WI38 (cell line): ENCODE results near the gene AGAP1.

Experiments used
- H3K4me3 ChIP-seq: 2 replicates; pipeline ENCODE4 v1.5.1; 2011; ENCODE audit warnings: low read depth, mild to moderate bottlenecking, control low read depth, low read length
- TF ChIP-seq, protein P1 (sequence below): IDR thresholded peaks from 2 replicates; pipeline ENCODE4 v1.5.1; 2012; ENCODE audit warnings: low read depth, mild to moderate bottlenecking, control low read depth, low read length

The AGAP1 gene

DNA sequence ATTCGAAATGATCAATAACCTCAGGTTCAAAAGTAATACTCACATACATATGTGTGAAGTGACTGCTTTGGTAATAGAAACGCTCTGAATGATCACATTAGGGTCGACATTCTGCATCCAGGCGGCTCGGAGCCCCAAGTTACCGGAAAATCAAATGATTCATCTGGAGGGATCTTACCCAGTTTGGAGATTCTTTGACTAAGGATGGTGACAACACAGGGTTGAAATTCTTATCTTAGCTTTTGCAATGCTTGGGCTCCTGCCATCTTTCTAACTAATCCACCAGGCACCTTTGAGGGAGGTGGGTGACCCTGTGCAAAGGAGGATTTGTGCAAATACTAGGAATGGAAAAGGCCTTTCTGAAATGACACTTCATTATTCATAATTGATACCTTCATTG lies 663.5 kb downstream of the AGAP1 start:
- TF ChIP-seq, protein P1, sequence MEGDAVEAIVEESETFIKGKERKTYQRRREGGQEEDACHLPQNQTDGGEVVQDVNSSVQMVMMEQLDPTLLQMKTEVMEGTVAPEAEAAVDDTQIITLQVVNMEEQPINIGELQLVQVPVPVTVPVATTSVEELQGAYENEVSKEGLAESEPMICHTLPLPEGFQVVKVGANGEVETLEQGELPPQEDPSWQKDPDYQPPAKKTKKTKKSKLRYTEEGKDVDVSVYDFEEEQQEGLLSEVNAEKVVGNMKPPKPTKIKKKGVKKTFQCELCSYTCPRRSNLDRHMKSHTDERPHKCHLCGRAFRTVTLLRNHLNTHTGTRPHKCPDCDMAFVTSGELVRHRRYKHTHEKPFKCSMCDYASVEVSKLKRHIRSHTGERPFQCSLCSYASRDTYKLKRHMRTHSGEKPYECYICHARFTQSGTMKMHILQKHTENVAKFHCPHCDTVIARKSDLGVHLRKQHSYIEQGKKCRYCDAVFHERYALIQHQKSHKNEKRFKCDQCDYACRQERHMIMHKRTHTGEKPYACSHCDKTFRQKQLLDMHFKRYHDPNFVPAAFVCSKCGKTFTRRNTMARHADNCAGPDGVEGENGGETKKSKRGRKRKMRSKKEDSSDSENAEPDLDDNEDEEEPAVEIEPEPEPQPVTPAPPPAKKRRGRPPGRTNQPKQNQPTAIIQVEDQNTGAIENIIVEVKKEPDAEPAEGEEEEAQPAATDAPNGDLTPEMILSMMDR, result no peak
- H3K4me3 ChIP-seq, result no peak overlapping the region

DNA sequence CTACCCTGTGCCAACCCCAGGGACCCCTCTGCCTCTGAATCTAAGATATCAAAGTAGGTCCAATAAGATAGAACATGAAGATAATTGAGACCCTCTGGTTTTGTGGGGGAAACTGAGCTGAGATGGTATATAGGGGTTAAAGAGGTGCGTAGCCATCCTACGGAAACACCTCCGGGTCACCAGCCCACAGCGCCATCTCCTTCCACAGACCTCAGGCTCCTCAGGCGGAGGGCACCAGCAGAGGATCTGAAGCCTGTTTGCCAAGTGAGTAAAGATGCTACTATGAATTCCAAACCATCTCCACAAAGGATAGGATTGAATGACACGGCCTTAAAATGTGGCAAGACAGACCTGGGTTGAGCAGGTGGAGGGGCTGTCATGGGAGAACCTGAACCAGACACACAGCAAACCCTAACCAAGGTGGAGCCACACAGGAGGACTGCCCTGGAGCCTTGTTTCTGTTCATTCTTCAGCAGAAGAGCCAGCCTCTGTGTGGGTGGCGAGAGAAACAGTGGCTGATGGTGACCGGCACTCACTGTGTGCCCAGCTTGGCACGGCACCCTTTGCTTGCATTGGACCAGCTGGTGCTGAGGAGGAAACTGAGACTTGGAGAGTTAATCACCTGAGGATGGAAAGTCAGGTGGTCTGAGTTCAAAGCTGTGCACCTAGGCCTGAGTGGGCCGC lies 664.1 kb downstream of the AGAP1 start:
- TF ChIP-seq, protein P1, result no peak
- no peak overlapping the region for H3K4me3 ChIP-seq

- H3K4me3 ChIP-seq, result no peak overlapping the region
- TF ChIP-seq, protein P1, result no peak
These were observed 665.3 kb downstream of the AGAP1 start for GRCh38 chr2:236158969-236159777.

GRCh38 chr2:236159778-236160170 lies 665.9 kb downstream of the AGAP1 start:
- TF ChIP-seq, protein P1, result no peak
- no peak overlapping the region for H3K4me3 ChIP-seq

DNA sequence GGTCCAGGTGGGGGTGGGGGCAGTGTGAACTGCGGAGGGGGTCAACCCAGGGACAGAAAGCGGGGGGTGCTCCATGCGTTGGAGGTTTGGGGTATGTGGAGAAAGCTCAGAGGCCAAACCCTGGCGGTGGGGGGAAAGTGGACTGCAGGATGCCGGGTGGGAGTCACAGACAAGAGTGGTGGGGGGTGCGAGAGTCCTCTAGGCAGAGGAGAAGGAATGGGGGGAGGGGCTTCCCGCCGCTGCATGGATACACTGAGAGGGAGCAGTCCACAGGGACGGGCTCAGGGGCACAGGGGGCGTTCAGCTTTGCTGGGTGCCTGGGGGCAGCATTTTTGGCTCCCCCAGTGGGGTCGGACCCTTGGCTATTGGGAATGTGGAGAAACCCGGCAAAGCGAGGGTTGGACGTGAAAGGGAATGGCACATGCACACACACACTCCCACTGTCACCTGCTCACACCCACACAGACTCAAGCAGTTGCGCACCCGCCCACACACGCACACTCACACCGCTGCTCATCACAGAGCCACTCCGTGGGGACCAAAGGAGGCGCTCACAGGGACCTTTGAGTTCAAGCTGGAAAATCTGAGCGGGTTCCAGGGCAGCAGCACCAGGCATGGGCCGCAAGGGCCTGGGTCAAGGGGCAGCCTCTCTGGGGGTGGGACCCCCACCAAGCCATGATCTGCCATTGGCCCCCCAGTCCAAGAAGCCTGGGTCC lies 666.7 kb downstream of the AGAP1 start:
- H3K4me3 ChIP-seq, result no peak overlapping the region
- TF ChIP-seq, protein P1, result no peak

GRCh38 chr2:236161082-236161462 lies 667.2 kb downstream of the AGAP1 start:
- no peak overlapping the region for H3K4me3 ChIP-seq
- TF ChIP-seq, protein P1, result no peak

DNA sequence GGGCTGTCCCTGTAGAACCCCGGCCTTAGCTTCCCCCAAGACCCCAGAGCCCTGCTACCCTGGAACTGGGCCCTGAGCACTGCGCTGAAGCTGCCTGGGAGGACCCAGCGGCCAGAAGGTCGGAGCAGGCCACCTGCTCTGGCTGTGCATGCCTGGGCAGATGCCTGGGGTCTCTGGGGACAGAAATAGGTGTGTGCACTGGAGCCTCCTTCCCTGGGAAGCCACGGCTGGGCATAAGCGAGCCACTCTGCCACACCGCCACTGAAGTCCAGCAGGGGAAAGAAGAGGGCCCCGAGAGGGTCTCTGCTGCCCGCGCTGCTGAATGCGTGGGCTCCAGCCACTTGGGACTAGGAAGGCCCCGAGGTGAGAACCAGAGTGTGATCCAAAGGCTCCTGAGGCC lies 667.7 kb downstream of the AGAP1 start:
- TF ChIP-seq, protein P1, result no peak
- no peak overlapping the region for H3K4me3 ChIP-seq
